GM10266 (cell line): ENCODE results near the gene TAS2R13.

Experiments used
- DNase-seq: peaks from one replicate; pipeline ENCODE4 v3.0.0; 2012; ENCODE audit errors: extremely low spot score
- CTCF ChIP-seq: IDR thresholded peaks from 2 replicates; pipeline ENCODE4 v1.5.1; 2012; ENCODE audit warnings: mild to moderate bottlenecking, low read depth; ENCODE audit not compliant: control insufficient read depth, insufficient read depth; ENCODE audit errors: missing control alignments

Gene TAS2R13

GRCh38 chr12:10940389-10940788 is 31.0 kb upstream of the TAS2R13 start:
- DNase-seq: no peak

DNA sequence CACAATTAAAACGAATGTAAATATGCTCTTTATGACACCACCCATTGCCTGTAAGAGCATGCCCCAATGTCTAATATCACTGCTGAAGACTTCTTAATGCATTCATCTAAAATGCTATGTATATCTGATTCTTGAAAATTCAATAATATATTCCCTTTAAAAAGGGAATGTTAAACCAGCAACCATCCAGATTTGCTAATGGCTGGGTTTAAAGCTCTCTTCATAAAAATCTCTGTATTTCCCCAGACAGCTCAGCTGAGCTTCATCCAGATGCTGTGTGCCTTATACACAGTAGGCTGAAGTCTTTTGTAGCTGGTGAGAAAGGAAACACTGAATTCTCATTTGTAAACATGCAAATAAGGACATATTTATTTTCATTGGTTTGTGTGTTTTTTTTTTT is 29.8 kb upstream of the TAS2R13 start, which contains the start of gene TAS2R14:
Gene TAS2R14 (minus strand): TSS at position 101 of the 400 bp plus-strand sequence. CDS start 56 bp downstream, at position 45.
- DNase-seq: no peak
- no peak for TF ChIP-seq CTCF

More at GRCh38 chr12:10940389-10940788, 31.0 kb upstream of the TAS2R13 start:
- no peak for TF ChIP-seq CTCF

- TF ChIP-seq CTCF: no peak
- no peak for DNase-seq
These were observed 27.1 kb upstream of the TAS2R13 start for GRCh38 chr12:10936506-10936905.

- TF ChIP-seq CTCF: no peak
- no peak for DNase-seq
These were observed 19.5 kb upstream of the TAS2R13 start, which contains the start of gene PRH2 for GRCh38 chr12:10928746-10929286. TSS of gene PRH2 (plus strand) at chr12:10929236. CDS start at chr12:10929274, 38 bp downstream.

DNA sequence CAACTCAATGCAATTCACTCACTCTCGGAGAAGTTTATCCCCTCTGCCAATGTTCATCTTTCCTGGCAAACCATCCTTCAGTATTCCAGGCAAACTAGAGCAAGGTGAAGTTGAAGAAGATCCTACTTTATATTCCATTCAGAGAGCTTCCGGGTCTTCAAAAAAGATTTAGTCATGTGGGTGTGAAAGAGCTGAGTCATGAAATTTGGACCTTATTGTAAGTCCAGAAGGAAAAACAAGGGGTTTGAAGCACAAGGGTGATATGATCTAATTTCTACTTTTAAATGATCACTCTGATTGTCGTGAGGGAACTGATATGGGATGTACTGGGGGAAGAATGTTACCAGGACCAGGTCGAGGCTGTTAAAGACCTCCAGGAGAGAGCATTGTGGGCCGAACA is 16.9 kb upstream of the TAS2R13 start:
- TF ChIP-seq CTCF: no peak
- no peak for DNase-seq

DNA sequence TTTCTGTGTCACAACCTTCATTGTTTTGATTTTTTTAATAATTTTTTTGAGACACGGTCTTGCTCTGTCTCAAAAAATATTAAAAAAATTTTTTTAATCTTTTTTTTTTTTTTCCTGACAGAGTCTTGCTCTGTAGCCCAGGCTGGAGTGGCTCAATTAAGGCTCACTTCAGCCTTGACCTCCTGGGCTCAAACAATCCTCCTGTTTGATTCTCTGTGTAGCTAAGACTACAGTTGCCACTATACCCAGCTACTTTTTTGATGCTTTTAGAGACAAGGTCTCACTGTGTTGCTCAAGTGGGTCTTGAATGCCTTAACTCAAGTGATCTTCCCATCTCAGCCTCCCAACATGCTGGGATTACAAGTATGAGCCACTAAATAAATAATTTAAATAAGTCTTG is 10.4 kb upstream of the TAS2R13 start:
- no peak for TF ChIP-seq CTCF
- DNase-seq: no peak

DNA sequence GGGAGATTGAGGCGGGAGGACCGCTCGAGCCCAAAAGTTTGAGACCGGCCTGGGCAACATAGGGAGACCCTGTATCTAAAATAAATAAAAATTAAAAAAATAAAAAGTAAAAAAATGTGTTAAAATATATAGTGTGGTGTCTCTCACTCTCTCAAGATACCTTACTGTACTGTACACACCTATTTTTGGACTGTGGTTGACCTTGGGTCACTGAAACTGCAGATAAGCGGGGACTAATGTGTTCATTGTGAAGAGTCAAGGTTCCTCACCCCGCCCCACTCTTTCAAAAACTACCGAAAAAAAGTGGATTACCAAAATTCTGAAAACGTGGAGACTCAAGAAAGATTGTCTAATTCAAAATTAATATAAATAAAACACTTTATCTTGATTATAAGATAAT is 1.0 kb upstream of the TAS2R13 start:
- no peak for DNase-seq
- no peak for TF ChIP-seq CTCF
